Stimulated activated naive CD4-positive, alpha-beta T cell (primary cell): ENCODE results near the gene PIWIL1.

ENCODE experiments used
- DNase-seq, 6 experiments: peaks; one replicate each; lab custom pipeline; 2025; lab: John Stamatoyannopoulos, UW

The PIWIL1 gene

DNA sequence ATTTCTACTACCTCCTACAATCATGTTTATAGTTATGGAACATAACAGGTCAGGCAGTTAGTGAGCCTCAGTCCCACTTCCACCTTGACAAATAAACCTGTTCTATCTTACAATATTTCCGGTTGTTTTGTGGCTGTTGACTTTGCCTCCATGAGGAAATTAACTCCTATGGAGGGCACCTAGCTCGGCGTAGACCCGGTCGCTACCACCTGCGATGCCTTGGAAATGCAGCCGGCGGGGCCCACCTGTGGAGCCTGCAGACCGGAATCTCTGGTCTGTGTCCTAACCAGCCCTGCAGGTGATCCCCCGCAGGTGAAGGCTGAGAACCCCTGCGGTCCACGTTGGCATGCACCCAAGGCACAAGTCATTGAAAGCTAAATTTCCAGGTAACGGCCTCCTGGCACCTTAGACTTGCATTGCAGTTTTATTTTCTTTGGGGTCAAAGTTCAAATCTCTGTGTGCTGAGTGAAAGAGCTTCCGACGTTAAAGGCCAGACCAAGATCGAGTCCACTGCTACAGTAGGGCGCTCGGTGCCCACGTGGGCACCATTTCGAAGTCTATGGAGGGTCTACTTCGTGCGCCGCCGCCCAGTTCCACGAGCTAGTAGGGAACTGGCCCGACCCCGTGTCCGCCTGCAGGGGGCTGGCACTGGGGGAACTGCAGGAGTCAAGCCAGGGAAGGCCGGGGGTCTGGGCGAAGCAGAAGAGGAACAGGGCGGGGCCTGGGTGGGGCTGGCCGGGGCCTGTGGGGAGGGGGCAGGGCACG lies 782 bp upstream of the PIWIL1 start:
- DNase-seq: no peak

DNA sequence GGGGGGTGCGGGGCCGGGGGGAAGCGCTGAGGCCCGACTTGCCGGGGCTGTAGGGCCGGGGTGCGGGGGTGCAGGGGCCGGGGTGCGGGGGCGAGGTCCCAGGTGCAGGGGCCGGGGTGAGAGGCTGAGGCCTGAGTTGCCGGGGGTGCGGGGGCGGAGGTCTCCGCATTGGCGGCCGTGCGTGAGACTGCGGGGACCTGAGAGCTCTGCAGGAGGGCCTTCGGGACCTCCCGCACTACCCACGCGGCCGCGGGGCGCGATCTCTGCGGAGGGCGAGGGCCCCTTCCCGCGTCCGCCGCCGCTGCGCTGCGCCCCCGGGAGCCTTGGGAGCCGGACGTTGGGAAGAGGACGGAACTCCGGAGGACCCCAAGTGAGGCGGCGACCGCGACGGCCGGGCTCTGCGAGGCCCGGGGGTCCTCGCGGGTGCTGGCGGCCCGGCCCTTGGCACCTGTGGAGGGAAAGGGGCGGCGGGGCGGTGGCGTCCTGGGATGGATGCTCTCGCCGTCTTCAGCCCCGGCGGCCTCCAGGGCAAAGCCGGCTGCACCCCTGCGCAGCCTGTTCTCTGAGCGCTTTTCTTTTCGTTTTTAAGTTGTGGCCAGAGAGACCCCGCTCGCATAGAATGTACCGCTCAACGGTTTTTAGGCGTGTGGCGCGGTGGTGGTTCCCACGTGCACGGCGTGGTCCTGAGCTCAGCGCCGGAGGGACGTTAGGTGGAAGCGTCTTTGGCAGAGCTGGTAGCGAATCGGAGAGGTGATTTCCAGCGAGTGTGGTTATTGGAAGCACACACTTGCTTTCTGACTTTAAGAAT lies 1.3 kb downstream of the PIWIL1 start:
- no peak for DNase-seq

DNA sequence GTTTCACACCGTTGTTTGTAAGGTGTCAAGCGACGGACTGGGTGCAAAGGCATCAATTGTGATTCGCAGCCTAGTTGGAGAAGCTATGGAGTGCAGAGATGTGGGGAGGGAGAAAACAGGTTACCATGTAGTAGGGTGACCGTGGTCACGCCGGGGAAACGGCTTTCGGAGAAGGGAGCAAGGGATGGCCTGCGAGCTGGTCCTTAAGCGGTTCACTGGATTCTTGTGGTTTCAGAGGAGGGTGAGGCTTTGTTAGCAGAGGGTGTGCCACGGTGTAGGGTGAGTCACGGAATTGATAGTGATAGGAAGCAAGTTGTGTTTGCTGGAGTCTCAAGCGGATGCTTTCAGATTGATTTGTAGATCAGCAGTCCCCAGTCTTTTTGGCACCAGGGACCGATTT lies 2.3 kb downstream of the PIWIL1 start:
- DNase-seq: no peak

DNA sequence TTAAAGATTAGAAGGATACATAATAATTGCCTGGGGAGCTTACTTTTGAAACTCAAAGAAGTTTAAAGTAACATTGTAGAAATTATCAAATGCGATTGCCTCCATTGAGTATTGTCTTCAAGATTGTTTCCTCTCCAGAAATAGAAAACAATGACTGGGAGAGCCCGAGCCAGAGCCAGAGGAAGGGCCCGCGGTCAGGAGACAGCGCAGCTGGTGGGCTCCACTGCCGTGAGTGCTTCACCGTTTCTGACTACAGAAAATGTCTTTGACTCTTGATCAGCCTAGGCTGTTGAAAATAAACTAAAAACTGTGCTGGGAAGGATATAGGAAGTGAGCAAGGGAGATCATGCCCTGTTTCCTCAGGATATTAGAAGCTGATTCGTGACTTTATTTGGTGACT lies 4.8 kb downstream of the PIWIL1 start:
- DNase-seq: no peak

DNA sequence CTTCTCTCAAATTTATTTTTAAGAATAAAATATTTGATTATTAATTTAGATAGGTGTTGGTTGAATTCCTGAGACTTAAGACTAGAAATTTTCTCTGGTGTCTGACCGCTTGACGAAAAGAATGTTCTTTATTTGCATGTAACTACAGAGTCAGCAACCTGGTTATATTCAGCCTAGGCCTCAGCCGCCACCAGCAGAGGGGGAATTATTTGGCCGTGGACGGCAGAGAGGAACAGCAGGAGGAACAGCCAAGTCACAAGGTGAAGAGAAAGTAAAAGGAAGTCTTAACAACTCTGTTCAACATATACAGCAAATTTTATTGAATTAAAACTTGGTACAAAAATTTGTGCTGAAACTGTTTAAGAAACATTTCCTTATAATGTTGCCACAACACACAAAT lies 5.2 kb downstream of the PIWIL1 start:
- DNase-seq: no peak

DNA sequence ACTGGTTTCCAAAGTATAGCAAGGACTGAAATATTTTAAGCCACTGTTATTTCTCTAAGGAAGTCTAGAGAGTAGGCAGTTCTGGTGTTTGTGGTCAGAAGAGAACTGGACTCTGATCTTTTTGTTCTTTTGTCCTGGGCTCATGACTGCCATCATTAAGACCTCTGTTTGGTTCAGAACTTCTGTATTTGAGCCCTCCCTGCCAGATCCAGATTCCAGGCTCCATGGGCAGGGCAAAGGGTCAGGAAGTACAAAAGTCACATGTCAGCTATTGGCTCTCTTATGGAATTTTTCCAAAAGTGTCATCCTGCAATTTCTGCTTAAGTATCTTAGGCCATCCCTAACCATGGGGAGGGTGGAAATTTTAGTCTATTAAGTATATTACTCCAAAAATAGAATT lies 6.8 kb downstream of the PIWIL1 start:
- no peak for DNase-seq

GRCh38 chr12:130345292-130345691 lies 7.6 kb downstream of the PIWIL1 start:
- no peak for DNase-seq

DNA sequence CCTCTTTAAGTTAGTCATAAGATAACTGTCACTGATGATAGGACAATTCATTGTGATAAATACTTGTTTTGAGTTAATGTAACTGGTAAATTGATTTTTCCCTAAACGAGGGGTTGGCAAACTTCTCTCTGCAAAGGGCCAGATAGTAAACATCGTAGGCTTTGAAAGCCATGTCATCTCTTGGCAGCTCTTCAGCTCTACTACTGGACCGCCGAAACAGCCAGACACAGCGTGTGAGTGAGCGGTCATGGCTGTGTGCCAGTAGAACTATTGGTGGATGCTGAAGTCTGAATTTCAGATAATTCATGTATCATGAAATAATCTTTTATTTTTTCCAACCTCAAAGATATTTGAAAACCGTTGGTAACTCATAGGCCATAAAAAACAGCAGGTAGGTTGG lies 9.9 kb downstream of the PIWIL1 start:
- DNase-seq: no peak

DNA sequence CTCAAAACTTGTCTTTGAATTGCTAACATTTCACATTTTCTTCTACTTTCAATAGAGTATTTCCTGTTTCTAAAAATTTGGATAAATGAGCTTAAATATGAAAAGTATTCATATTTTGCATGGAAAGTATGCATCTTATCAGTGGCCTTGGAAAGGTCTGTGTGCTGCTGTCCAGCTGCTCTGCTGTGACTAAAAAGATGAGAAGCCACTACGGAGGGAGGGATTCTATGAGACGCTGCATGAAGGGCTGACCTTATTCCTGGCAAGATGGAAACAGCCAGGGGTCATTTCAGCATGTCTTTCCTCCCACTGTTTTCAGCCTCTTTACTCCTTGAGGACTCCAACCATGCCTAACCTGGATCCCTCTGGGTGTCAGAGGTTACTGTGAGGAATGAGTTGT lies 13.0 kb downstream of the PIWIL1 start:
- DNase-seq: no peak

DNA sequence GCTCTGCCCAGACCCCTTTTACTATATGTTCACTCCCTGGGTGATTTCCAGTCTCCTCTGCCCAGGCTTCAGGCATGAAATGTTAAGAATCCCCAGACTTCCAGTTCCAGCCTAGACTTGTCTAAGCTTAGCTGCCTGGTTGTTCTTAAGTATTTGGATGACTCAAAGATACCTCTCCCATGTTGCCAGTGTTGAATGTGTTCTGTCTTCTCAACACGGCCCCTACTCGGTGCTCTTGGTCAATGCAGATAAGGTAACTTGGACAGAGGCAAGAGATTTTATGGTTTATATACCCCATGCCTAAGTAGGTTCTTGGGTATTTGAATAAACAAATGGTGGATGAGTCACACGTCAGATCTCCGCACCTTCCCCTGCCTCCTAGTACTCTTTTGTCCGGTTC lies 13.6 kb downstream of the PIWIL1 start:
- DNase-seq: no peak

GRCh38 chr12:130353081-130353480 lies 15.4 kb downstream of the PIWIL1 start:
- DNase-seq: no peak

DNA sequence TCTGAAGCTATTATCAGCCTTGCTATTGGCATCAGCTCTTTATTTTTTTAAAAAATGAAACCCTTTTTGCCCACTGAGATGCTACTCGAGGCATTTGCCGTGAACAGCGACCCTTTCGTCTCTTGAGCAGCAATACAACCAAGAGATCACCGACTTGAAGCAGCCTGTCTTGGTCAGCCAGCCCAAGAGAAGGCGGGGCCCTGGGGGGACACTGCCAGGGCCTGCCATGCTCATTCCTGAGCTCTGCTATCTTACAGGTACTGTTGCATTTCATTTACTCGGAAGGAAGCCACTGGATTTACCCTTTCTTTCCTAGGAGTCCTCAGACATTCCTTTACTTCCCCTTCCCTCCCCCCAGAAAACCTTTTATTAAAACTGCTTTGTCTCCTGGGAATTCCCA lies 16.7 kb downstream of the PIWIL1 start:
- DNase-seq: no peak

GRCh38 chr12:130356222-130356621 lies 18.5 kb downstream of the PIWIL1 start:
- DNase-seq: no peak

DNA sequence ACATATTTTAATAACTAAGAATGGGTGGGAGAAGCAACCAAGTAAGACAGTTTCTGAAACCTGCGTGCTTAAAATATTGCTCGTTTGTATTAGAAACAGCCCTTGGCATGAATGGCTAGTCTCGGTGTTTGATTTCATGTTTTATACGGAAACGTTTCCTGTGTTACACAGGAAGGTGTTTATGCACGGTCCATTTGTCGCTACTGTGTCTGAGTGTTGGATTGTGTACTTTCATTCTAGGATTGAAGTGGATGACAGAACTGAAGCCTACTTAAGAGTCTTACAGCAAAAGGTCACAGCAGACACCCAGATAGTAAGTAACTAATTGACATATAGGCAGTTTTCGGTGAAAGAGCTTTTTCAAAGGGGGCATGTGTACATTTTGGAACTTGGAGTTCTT lies 19.6 kb downstream of the PIWIL1 start:
- DNase-seq: no peak

- DNase-seq: no peak
Observed at GRCh38 chr12:130357729-130358330, 20.1 kb downstream of the PIWIL1 start.

DNA sequence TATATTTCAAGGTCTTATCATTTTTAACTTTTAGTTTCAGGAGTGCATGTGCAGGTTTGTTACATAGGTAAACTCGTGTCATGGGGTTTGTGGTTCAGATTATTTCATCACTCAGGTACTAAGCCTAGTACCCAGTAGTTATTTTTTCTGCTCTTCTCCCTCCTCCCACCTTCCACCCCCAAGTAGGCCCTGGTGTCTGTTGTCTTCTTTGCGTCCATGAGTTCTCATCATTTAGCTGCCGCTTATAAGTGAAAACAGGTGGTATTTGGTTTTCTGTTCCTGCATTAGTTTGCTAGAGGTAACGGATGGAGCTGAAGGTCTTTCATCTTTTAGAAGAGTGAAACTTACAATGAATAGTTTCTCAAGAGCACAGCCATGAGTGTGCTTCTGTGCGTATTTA lies 24.4 kb downstream of the PIWIL1 start:
- DNase-seq: no peak

- no peak for DNase-seq
Observed at GRCh38 chr12:130364578-130364977, 26.9 kb downstream of the PIWIL1 start.

- no peak for DNase-seq
Observed at GRCh38 chr12:130366159-130366558, 28.5 kb downstream of the PIWIL1 start.

GRCh38 chr12:130367003-130367402 lies 29.3 kb downstream of the PIWIL1 start:
- DNase-seq: no peak

GRCh38 chr12:130367523-130367922 lies 29.8 kb downstream of the PIWIL1 start:
- DNase-seq: no peak

DNA sequence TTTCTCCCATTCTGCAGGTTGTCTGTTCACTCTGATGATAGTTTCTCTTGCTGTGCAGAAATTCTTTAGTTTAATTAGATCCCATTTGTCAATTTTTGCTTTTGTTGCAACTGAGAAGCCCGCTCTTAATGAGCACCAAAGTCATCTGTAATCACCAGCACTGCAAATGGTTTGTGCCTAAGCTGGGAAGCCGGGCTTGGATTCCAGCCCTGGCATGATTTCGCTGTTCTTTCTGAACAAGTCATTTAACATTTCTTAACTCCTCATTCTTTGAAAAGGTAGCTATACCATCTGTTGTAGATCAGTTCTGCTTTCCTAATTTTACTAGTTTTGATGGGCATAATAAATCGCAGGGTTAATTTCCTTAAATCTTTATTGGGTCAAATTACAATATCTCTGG lies 32.1 kb downstream of the PIWIL1 start:
- DNase-seq: no peak

DNA sequence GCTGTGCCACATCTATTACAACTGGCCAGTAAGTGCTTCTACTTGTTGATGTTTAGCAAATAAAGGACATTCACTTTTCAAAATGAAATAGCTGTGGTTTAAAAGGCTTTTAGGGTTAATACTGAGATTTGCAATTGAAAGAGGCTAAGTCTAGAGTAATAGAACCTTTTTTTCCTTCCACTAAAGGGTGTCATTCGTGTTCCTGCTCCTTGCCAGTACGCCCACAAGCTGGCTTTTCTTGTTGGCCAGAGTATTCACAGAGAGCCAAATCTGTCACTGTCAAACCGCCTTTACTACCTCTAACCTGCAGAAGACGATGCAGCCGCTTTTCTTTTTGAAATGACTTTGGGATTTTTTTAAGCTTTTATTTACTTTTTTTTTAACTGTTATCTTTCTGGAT lies 33.6 kb downstream of the PIWIL1 start:
- no peak for DNase-seq

DNA sequence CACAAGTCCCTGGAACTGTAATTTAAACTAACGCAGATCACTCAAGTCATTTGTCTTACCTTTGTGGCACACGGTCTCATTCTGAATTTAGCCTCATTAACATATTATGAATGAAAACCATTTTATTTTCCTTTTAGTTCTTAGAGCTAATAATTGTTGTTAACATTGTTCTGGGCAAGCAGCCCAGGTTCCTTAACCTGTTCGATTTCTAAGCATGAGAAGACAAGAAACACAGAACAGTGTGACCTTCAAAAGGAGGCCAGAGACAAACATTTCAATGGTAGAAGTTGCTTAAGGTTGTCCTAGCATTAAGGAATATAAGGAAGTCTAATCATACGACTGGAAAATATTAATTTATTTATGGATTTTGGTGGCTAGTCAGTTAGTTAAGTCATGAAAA lies 35.2 kb downstream of the PIWIL1 start:
- no peak for DNase-seq
